Measurements from ENCODE around the gene BCL2A1. TPM values are rescaled to one million over a fixed set of nuclear protein-coding genes. Genes with fewer than 3 reads are reported as not detected.

Gene BCL2A1
- total and polyA plus RNA-seq, 2 of the 4 experiments (the other 2 are of a cell fraction): 2.3 to 4.5 TPM

DNA sequence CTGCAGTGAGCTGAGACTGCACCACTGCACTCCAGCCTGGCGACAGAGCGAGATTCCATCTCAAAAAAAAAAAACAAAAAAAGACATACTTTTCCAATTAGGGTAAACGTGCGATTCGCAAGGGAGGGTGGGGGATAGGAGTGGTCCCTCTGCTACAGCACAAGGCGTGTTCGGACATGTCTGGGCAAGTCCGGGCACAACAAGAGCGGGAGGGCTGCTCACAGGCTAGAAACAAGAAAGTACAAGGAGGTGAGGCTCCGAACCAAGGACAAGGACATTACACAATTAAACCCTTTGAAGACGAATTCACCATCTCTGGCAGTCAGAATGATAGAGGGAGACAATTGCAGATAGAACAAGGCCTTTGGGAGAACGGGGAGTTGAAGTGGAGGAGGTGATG, 32.2 kb upstream of the BCL2A1 start:
- Histone ChIP-seq H3K27me3 (ENCODE audit: control insufficient read depth, insufficient read depth, low read length) (no peaks in the 10 kb centered on the region), H3K9me3 (ENCODE audit: control insufficient read depth, insufficient read depth, low read length) (no peaks in the 10 kb centered on the region), H3K56ac (ENCODE audit: extremely low read depth, insufficient read depth, low read length) (peak overlapping the region; percentile 17; the same call in 1 of the 2 replicates), H2AK5ac (ENCODE audit: low read depth, low read length) (peak overlapping the region; percentile 50; the same call in 1 of the 2 replicates), H2BK20ac (ENCODE audit: low read depth, low read length) (peak overlapping the region; percentile 67; the same call in 1 of the 2 replicates), H2AK9ac (replicated peaks; ENCODE audit: low read depth, low read length, poor library complexity) (no peak overlapping the region), H2BK120ac (ENCODE audit: low read depth, low read length) (peak overlapping the region; percentile 77), H2AFZ (replicated peaks; ENCODE audit: low read length, poor library complexity) (peak overlapping the region; percentile 65), H3K9me1 (ENCODE audit: insufficient read depth, low read length) (no peaks in the 10 kb centered on the region; the same call in 1 of the 2 replicates), H4K91ac (ENCODE audit: insufficient read depth, low read depth, low read length) (no peak overlapping the region), H3K27ac (ENCODE audit: insufficient read depth, low read length) (no peak overlapping the region), H2BK5ac (ENCODE audit: low read depth, low read length, poor library complexity, severe bottlenecking) (peak overlapping the region; percentile 28), H3K4me2 (ENCODE audit: low read depth, low read length) (no peak overlapping the region), H4K5ac (ENCODE audit: low read depth, low read length) (no peak overlapping the region), H3K36me3 (ENCODE audit: control insufficient read depth, insufficient read depth, low read length) (no peaks in the 10 kb centered on the region), H3K4me1 (ENCODE audit: control insufficient read depth, insufficient read depth, low read length) (no peaks in the 10 kb centered on the region), H3K23ac (ENCODE audit: low read depth, low read length) (no peak overlapping the region), H4K8ac (ENCODE audit: low read depth in 2 of 2, low read length in 2 of 2) (peak overlapping the region; percentile 36 to 79; a peak in 3 of 4 replicates), H2BK15ac (ENCODE audit: low read depth, low read length) (no peak overlapping the region), H3K9ac (ENCODE audit: low read depth, low read length) (no peak overlapping the region), H3K14ac (replicated peaks; ENCODE audit: low read depth, low read length) (peak overlapping the region; percentile 71), H3K4me3 (ENCODE audit: insufficient read depth, low read depth, low read length) (no peak overlapping the region), H3K18ac (ENCODE audit: low read depth, low read length) (no peak overlapping the region), H3K4ac (ENCODE audit: low read depth, low read length) (peak overlapping the region; percentile 54; the same call in 1 of the 2 replicates), H4K20me1 (ENCODE audit: insufficient read depth, low read length) (no peaks in the 10 kb centered on the region), H3K79me1 (ENCODE audit: low read depth in 1 of 2, low read length in 2 of 2) (no peaks in the 10 kb centered on the region; a peak in 1 of 4 replicates)
- TF ChIP-seq POLR2A (IDR thresholded peaks at IDR 0.05; ENCODE audit: low read depth, low read length) (no peak), RFX5 (IDR thresholded peaks at IDR 0.05; ENCODE audit: low read depth, low read length) (no peak), NFE2L2 (IDR thresholded peaks at IDR 0.05; ENCODE audit: low read depth, low read length) (no peak), CEBPB (IDR thresholded peaks at IDR 0.05; ENCODE audit: low read depth, low read length) (no peak), RAD21 (IDR thresholded peaks at IDR 0.05; ENCODE audit: low read length) (no peak), CHD1 (IDR thresholded peaks at IDR 0.05; ENCODE audit: low read depth, low read length) (no peak), MAFK (IDR thresholded peaks at IDR 0.05; ENCODE audit: low read depth, low read length) (no peak), MAZ (IDR thresholded peaks at IDR 0.05; ENCODE audit: borderline replicate concordance, low read depth, low read length) (no peak), RCOR1 (IDR thresholded peaks at IDR 0.05; ENCODE audit: insufficient replicate concordance, low read length) (no peak), MXI1 (IDR thresholded peaks at IDR 0.05; ENCODE audit: borderline replicate concordance, low read depth, low read length) (no peak), FOS (IDR thresholded peaks at IDR 0.05; ENCODE audit: low read depth, low read length) (no peak), BHLHE40 (IDR thresholded peaks at IDR 0.05; ENCODE audit: low read depth, low read length) (no peak), SMC3 (IDR thresholded peaks at IDR 0.05; ENCODE audit: low read depth, low read length) (no peak)
- TF ChIP-seq, protein P1, sequence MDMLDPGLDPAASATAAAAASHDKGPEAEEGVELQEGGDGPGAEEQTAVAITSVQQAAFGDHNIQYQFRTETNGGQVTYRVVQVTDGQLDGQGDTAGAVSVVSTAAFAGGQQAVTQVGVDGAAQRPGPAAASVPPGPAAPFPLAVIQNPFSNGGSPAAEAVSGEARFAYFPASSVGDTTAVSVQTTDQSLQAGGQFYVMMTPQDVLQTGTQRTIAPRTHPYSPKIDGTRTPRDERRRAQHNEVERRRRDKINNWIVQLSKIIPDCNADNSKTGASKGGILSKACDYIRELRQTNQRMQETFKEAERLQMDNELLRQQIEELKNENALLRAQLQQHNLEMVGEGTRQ (IDR thresholded peaks at IDR 0.05; ENCODE audit: low read depth, low read length): no peak
- TF ChIP-seq, protein P2, sequence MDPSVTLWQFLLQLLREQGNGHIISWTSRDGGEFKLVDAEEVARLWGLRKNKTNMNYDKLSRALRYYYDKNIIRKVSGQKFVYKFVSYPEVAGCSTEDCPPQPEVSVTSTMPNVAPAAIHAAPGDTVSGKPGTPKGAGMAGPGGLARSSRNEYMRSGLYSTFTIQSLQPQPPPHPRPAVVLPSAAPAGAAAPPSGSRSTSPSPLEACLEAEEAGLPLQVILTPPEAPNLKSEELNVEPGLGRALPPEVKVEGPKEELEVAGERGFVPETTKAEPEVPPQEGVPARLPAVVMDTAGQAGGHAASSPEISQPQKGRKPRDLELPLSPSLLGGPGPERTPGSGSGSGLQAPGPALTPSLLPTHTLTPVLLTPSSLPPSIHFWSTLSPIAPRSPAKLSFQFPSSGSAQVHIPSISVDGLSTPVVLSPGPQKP (IDR thresholded peaks at IDR 0.05; ENCODE audit: borderline replicate concordance, low read depth, low read length): no peak
- TF ChIP-seq, protein P3, sequence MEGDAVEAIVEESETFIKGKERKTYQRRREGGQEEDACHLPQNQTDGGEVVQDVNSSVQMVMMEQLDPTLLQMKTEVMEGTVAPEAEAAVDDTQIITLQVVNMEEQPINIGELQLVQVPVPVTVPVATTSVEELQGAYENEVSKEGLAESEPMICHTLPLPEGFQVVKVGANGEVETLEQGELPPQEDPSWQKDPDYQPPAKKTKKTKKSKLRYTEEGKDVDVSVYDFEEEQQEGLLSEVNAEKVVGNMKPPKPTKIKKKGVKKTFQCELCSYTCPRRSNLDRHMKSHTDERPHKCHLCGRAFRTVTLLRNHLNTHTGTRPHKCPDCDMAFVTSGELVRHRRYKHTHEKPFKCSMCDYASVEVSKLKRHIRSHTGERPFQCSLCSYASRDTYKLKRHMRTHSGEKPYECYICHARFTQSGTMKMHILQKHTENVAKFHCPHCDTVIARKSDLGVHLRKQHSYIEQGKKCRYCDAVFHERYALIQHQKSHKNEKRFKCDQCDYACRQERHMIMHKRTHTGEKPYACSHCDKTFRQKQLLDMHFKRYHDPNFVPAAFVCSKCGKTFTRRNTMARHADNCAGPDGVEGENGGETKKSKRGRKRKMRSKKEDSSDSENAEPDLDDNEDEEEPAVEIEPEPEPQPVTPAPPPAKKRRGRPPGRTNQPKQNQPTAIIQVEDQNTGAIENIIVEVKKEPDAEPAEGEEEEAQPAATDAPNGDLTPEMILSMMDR (conservative IDR thresholded peaks at IDR 0.05; ENCODE audit: low read depth, low read length): no peak
- WGBS, 2 experiments (ENCODE audit: extremely low coverage in 2 of 2, insufficient read length in 1 of 2): 85% methylated on average over 3 of the region's 12 CpGs; no CpG with 5 or more reads in 1 of the 2 experiments
- in situ Hi-C loops (cut with MboI; ENCODE audit: low sequenced_read_pairs): no loop called here
- no peak for ATAC-seq (ENCODE audit: low read depth)
- ChIA-PET POLR2A (ENCODE audit: unreplicated experiment) (no interaction called here), CTCF (interaction anchor here (0.7 to 0.9 kb wide), 2 partner anchors 10 to 1928 kb away, joined by 3 read pairs; no protein-coding TSS in a partner anchor)
- intact Hi-C loops (cut with micrococcal nuclease): no loop called here
- dilution Hi-C loops (cut with HindIII; ENCODE audit: low sequenced_read_pairs, unreplicated experiment): no loop called here
- no peak for DNase-seq
- BruUV-seq (replicated peaks): no TSS peak

All from IMR-90 (cell line).